Measurements from ENCODE around the gene CAPN10. TPM values are rescaled to one million over a fixed set of nuclear protein-coding genes. Genes with fewer than 3 reads are reported as not detected.

The CAPN10 gene
- polyA plus RNA-seq, 1 experiment, result 5.6 TPM

DNA sequence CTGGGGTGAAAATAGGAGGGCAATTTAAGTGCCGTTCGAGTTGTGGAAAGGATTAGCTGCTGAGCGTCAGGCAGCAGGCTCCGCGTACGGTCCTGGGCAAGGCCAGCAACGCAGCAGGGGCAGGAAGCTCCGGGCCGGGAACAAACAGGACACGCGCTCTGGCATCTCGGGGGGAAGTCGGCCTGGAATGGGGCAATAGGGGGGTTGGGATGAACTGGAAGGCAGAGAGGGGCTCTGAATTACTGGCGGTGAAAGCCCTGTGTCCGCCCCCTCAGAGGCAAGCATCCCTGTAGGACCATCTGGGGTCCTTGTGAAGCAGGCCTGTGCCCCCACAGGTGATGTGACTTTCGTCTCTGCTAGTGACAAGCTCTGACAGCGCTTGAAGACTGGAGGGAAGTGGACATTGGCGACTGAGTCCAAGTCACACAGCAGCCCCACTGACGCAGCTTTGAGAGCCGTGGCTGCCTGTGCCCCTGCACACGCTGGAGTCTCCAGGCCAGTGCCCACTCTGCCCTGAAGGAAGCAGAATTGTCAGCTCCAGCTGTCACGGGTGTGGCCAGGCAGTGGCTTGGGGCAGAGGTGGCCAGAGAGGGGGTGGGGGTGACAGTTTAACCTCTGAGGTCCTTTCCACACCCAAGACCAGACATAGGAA is 61.1 kb downstream of the CAPN10 start:
- CTCF ChIA-PET, result no interaction called here
- TF ChIP-seq CTCF (IDR thresholded peaks at IDR 0.05; ENCODE audit: low read depth, low read length), result no peak
- POLR2A ChIA-PET, result no interaction called here
- Histone ChIP-seq H3K27ac (ENCODE audit: low read depth, low read length) (no peak overlapping the region), H3K9me3 (ENCODE audit: control insufficient read depth, insufficient read depth, low read length) (no peaks in the 10 kb centered on the region; the same call in 1 of the 2 replicates), H3K27me3 (ENCODE audit: control insufficient read depth, insufficient read depth, low read length) (peaks cover 51% of the 10 kb centered on the region), H3K4me3 (ENCODE audit: low read depth, low read length) (no peak overlapping the region)
- no peak for DNase-seq (ENCODE audit: low read depth, low spot score)

- Histone ChIP-seq H3K9me3 (ENCODE audit: control insufficient read depth, insufficient read depth, low read length) (no peaks in the 10 kb centered on the region; the same call in 1 of the 2 replicates), H3K27ac (ENCODE audit: low read depth, low read length) (no peak overlapping the region), H3K4me3 (ENCODE audit: low read depth, low read length) (no peak overlapping the region), H3K27me3 (ENCODE audit: control insufficient read depth, insufficient read depth, low read length) (peaks cover 51% of the 10 kb centered on the region)
- no peak for DNase-seq (ENCODE audit: low read depth, low spot score)
- CTCF ChIA-PET, result no interaction called here
- no peak for TF ChIP-seq CTCF (IDR thresholded peaks at IDR 0.05; ENCODE audit: low read depth, low read length)
- POLR2A ChIA-PET, result no interaction called here
Observed at GRCh38 chr2:240648155-240648649, 61.7 kb downstream of the CAPN10 start.

Other genes with a start within 250 kb of the CAPN10 start
- gene GPC1, start 151.1 kb upstream of the CAPN10 start, polyA plus RNA-seq (2011; rRNA removed), result 46.8 and 72.0 TPM in 2 replicates
- 2.9 and 3.1 TPM in 2 replicates for gene ANKMY1, start 28.7 kb upstream of the CAPN10 start, polyA plus RNA-seq (2011; rRNA removed)
- gene DUSP28, start 26.4 kb upstream of the CAPN10 start, polyA plus RNA-seq (2011; rRNA removed), result 4.4 and 6.1 TPM in 2 replicates
- gene RNPEPL1, start 18.2 kb upstream of the CAPN10 start, polyA plus RNA-seq (2011; rRNA removed), result 7.2 and 15.0 TPM in 2 replicates
- gene GPR35, start 38.7 kb downstream of the CAPN10 start, polyA plus RNA-seq (2011; rRNA removed), result 0.05 and 0.06 TPM in 2 replicates
- gene AQP12B, start 96.2 kb downstream of the CAPN10 start, polyA plus RNA-seq (2011; rRNA removed), result not detected in 2 replicates
- gene AQP12A, start 105.1 kb downstream of the CAPN10 start, polyA plus RNA-seq (2011; rRNA removed), result not detected in 2 replicates
- gene KIF1A, start 233.5 kb downstream of the CAPN10 start, polyA plus RNA-seq (2011; rRNA removed), result not detected in 2 replicates

Measured in AG04450 (cell line).